Measurements from ENCODE around the gene SHMT1.

GRCh38 chr17:18344021-18344420, 19.3 kb downstream of the SHMT1 start:
- TF ChIP-seq EHMT2 (IDR thresholded peaks at IDR 0.05; ENCODE audit: low read depth) (no peak), HDAC2 (IDR thresholded peaks at IDR 0.05) (no peak), CTCF (IDR thresholded peaks at IDR 0.05) (no peak), POLR2A (IDR thresholded peaks at IDR 0.05; ENCODE audit: low read length) (no peak), ESRRA (IDR thresholded peaks at IDR 0.05; ENCODE audit: borderline replicate concordance, low read length) (no peak), ZSCAN20 (CRISPR knock-in tag; IDR thresholded peaks at IDR 0.05) (no peak), BHLHE40 (IDR thresholded peaks at IDR 0.05; ENCODE audit: low read depth, low read length) (no peak)
- TF ChIP-seq, protein P1, sequence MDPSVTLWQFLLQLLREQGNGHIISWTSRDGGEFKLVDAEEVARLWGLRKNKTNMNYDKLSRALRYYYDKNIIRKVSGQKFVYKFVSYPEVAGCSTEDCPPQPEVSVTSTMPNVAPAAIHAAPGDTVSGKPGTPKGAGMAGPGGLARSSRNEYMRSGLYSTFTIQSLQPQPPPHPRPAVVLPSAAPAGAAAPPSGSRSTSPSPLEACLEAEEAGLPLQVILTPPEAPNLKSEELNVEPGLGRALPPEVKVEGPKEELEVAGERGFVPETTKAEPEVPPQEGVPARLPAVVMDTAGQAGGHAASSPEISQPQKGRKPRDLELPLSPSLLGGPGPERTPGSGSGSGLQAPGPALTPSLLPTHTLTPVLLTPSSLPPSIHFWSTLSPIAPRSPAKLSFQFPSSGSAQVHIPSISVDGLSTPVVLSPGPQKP (IDR thresholded peaks at IDR 0.05; ENCODE audit: low read depth, low read length) = no peak
- TF ChIP-seq, protein P2, sequence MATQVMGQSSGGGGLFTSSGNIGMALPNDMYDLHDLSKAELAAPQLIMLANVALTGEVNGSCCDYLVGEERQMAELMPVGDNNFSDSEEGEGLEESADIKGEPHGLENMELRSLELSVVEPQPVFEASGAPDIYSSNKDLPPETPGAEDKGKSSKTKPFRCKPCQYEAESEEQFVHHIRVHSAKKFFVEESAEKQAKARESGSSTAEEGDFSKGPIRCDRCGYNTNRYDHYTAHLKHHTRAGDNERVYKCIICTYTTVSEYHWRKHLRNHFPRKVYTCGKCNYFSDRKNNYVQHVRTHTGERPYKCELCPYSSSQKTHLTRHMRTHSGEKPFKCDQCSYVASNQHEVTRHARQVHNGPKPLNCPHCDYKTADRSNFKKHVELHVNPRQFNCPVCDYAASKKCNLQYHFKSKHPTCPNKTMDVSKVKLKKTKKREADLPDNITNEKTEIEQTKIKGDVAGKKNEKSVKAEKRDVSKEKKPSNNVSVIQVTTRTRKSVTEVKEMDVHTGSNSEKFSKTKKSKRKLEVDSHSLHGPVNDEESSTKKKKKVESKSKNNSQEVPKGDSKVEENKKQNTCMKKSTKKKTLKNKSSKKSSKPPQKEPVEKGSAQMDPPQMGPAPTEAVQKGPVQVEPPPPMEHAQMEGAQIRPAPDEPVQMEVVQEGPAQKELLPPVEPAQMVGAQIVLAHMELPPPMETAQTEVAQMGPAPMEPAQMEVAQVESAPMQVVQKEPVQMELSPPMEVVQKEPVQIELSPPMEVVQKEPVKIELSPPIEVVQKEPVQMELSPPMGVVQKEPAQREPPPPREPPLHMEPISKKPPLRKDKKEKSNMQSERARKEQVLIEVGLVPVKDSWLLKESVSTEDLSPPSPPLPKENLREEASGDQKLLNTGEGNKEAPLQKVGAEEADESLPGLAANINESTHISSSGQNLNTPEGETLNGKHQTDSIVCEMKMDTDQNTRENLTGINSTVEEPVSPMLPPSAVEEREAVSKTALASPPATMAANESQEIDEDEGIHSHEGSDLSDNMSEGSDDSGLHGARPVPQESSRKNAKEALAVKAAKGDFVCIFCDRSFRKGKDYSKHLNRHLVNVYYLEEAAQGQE (IDR thresholded peaks at IDR 0.05) = no peak
- TF ChIP-seq, protein P3, sequence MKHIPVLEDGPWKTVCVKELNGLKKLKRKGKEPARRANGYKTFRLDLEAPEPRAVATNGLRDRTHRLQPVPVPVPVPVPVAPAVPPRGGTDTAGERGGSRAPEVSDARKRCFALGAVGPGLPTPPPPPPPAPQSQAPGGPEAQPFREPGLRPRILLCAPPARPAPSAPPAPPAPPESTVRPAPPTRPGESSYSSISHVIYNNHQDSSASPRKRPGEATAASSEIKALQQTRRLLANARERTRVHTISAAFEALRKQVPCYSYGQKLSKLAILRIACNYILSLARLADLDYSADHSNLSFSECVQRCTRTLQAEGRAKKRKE (CRISPR knock-in tag; IDR thresholded peaks at IDR 0.05; ENCODE audit: low read depth) = no peak
- TF ChIP-seq, protein P4, sequence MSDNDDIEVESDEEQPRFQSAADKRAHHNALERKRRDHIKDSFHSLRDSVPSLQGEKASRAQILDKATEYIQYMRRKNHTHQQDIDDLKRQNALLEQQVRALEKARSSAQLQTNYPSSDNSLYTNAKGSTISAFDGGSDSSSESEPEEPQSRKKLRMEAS (IDR thresholded peaks at IDR 0.05) = no peak
